GM12874 (cell line): ENCODE results near the gene ATP13A4.

Source experiments
- TF ChIP-seq, protein P1 (sequence below): IDR thresholded peaks from 2 replicates; pipeline ENCODE4 v1.5.1; 2011; ENCODE audit warnings: low read depth, mild to moderate bottlenecking, control low read depth, low read length, moderate library complexity; ENCODE audit not compliant: insufficient read depth

The ATP13A4 gene

DNA sequence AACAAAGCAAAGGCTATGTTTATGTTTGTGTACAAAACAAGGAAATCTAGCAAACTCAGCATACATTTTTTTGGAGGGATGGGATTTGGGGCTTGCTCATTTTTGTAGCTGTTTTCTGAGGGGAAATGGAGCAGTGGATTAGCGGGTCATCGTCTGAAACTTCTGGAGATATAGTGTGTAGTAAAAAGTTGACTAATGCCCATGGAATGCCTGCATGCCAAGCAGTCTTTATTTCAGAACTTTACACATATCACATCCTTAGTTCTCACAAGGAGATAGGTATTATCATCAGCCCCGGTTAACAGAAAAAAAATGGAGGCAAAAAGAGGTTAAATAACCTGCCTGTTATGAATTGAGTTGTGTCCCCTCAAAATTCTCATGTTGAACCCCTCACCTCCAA, 47.1 kb downstream of the ATP13A4 start:
- TF ChIP-seq, protein P1, sequence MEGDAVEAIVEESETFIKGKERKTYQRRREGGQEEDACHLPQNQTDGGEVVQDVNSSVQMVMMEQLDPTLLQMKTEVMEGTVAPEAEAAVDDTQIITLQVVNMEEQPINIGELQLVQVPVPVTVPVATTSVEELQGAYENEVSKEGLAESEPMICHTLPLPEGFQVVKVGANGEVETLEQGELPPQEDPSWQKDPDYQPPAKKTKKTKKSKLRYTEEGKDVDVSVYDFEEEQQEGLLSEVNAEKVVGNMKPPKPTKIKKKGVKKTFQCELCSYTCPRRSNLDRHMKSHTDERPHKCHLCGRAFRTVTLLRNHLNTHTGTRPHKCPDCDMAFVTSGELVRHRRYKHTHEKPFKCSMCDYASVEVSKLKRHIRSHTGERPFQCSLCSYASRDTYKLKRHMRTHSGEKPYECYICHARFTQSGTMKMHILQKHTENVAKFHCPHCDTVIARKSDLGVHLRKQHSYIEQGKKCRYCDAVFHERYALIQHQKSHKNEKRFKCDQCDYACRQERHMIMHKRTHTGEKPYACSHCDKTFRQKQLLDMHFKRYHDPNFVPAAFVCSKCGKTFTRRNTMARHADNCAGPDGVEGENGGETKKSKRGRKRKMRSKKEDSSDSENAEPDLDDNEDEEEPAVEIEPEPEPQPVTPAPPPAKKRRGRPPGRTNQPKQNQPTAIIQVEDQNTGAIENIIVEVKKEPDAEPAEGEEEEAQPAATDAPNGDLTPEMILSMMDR: no peak

DNA sequence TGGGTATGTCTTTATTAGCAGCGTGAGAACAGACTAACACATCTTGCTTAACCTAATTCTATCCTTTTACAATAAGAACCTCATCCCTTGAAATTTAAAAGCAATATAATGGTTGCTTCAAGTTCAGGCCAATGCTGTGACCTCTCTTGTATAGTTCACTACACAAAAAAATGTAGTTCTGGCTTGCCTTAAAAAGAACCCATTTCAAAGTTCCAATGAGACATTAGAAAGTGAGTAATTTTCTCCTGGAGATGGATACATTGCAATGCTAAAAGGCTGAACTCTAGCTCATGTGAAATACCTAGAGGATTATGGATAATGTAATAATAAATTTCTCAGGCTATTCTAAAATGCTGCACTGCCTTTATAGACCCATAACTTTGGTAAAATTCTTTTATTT, 47.8 kb downstream of the ATP13A4 start:
- TF ChIP-seq, protein P1: no peak

GRCh38 chr3:193502871-193503270, 51.8 kb downstream of the ATP13A4 start:
- TF ChIP-seq, protein P1: no peak

DNA sequence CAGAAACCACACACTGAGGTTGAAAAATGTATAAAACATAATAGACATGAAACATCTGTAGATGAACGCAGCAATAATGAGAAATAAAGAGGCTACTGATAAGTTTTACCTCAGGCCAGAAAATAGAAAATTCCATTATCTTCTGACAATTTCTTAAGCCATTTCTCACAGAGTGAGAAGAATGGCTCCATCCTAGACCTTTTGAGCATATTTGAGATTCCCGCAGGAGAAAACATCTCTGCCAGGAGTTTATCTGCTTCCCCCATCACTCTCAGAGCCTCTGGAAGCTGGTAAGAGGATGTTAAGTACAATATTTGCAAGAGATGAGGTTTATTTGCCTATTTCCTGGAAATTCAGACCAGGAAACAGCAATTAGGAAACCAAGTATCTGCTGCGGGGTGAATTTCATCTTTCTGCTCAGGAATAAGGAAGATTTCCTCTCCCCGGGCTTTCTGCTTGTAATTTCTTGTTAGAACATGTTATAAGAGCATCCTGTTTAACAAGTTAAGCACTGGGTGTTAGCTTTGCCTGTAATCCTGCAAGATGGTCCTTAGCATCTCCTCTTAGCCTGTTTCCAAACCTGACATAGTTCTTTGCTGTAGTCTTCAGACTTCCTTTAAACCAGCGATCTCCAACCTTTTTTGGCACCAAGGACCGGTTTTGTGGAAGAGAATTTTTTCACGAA, 54.8 kb downstream of the ATP13A4 start:
- TF ChIP-seq, protein P1: no peak

DNA sequence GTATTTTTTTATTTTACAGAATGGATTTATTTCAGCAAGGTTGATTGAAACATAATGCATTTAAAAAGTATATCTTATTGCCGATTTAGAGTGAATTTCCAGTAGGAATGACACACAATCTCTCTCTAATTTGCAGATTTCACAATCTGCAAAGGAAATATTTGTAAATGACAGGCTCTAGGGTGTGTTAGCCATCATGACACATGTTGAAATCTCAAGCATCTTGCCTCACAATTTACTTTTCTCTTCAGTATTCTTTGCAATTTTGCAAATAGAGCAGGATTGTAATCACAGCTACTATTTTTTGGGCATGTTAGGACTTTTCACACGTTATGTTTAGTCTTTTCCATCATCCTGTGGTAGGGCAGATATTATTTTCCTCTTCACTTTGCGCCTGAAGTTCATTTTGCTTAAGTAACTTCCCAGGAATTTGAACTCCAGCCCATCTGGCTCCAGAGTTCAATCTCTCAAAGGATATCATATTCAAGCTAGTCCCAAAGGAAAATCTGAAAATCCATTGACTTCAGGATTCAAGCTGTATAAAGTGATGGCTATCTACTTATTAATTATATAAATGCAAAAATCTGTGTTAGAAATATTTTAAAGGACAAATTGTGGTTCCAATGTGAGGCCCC, 55.4 kb downstream of the ATP13A4 start:
- TF ChIP-seq, protein P1: no peak

- TF ChIP-seq, protein P1: no peak
Observed at GRCh38 chr3:193498215-193498614, 56.5 kb downstream of the ATP13A4 start.

- TF ChIP-seq, protein P1: no peak
Observed at GRCh38 chr3:193496658-193497057, 58.0 kb downstream of the ATP13A4 start.
